ENCODE measurements around the gene PTGDS. TPM values are rescaled to one million over a fixed set of nuclear protein-coding genes. Genes with fewer than 3 reads are reported as not detected.

PTGDS gene
- total and polyA plus RNA-seq, 5 donors from 2014 or later: 0.47 to 15.4 TPM; not detected in 3

GRCh38 chr9:136962163-136962562 lies 15.1 kb upstream of the PTGDS start:
- Histone ChIP-seq H3K4me3 (ENCODE audit: low read depth, low read length) (no peak overlapping the region), H3K4me1 (ENCODE audit: control insufficient read depth, insufficient read depth, low read length, poor library complexity, severe bottlenecking) (peaks cover 59% of the 10 kb centered on the region), H3K27ac (ENCODE audit: insufficient read depth, low read length, poor library complexity, severe bottlenecking) (no peak overlapping the region), H3K36me3 (ENCODE audit: control insufficient read depth, insufficient read depth, low read length) (no peaks in the 10 kb centered on the region), H3K9me3 (ENCODE audit: control insufficient read depth in 2 of 2, low read length in 2 of 2) (no peaks in the 10 kb centered on the region), H3K27me3 (ENCODE audit: control insufficient read depth, insufficient read depth, low read length) (no peaks in the 10 kb centered on the region)
- H3K27ac Mint-ChIP-seq: peak overlapping the region in 1 of 3 donors; percentile 53
- no peaks in the 10 kb centered on the region for H3K36me3 Mint-ChIP-seq
- H3K9me3 Mint-ChIP-seq: no peaks in the 10 kb centered on the region
- no peaks in the 10 kb centered on the region for H3K27me3 Mint-ChIP-seq
- ATAC-seq (ENCODE audit: low read depth in 2 of 2): no peak
- DNase-seq: no peak
- H3K4me1 Mint-ChIP-seq: peaks cover 0 to 25% (median 13%) of the 10 kb centered on the region in 4 donors
- H3K4me3 Mint-ChIP-seq: no peak overlapping the region

GRCh38 chr9:136962701-136963248 lies 14.5 kb upstream of the PTGDS start:
- Histone ChIP-seq H3K36me3 (ENCODE audit: control insufficient read depth, insufficient read depth, low read length) (no peaks in the 10 kb centered on the region), H3K4me1 (ENCODE audit: control insufficient read depth, insufficient read depth, low read length, poor library complexity, severe bottlenecking) (peaks cover 59% of the 10 kb centered on the region), H3K27ac (ENCODE audit: insufficient read depth, low read length, poor library complexity, severe bottlenecking) (no peak overlapping the region), H3K27me3 (ENCODE audit: control insufficient read depth, insufficient read depth, low read length) (no peaks in the 10 kb centered on the region), H3K9me3 (ENCODE audit: control insufficient read depth in 2 of 2, low read length in 2 of 2) (no peaks in the 10 kb centered on the region), H3K4me3 (ENCODE audit: low read depth, low read length) (no peak overlapping the region)
- Mint-ChIP-seq H3K27me3 (no peaks in the 10 kb centered on the region), H3K4me1 (peaks cover 0 to 27% (median 13%) of the 10 kb centered on the region in 4 donors), H3K36me3 (no peaks in the 10 kb centered on the region), H3K9me3 (no peaks in the 10 kb centered on the region), H3K4me3 (peak overlapping the region in 1 of 4 donors; percentile 67), H3K27ac (peak overlapping the region in 2 of 3 donors; percentile 63 to 83)
- ATAC-seq (ENCODE audit: low read depth in 2 of 2) (no peak), DNase-seq (no peak)

- H3K27me3 Mint-ChIP-seq: no peaks in the 10 kb centered on the region
- no peaks in the 10 kb centered on the region for H3K36me3 Mint-ChIP-seq
- H3K4me1 Mint-ChIP-seq: peaks cover 0 to 27% (median 13%) of the 10 kb centered on the region in 4 donors
- Histone ChIP-seq H3K27ac (ENCODE audit: insufficient read depth, low read length, poor library complexity, severe bottlenecking) (no peak overlapping the region), H3K36me3 (ENCODE audit: control insufficient read depth, insufficient read depth, low read length) (no peaks in the 10 kb centered on the region), H3K4me3 (ENCODE audit: low read depth, low read length) (no peak overlapping the region), H3K4me1 (ENCODE audit: control insufficient read depth, insufficient read depth, low read length, poor library complexity, severe bottlenecking) (peaks cover 59% of the 10 kb centered on the region), H3K9me3 (ENCODE audit: control insufficient read depth in 2 of 2, low read length in 2 of 2) (no peaks in the 10 kb centered on the region), H3K27me3 (ENCODE audit: control insufficient read depth, insufficient read depth, low read length) (no peaks in the 10 kb centered on the region)
- peak overlapping the region in 1 of 4 donors; percentile 67 for H3K4me3 Mint-ChIP-seq
- H3K9me3 Mint-ChIP-seq: no peaks in the 10 kb centered on the region
- ATAC-seq (ENCODE audit: low read depth in 2 of 2) (no peak), DNase-seq (no peak)
- no peak overlapping the region for H3K27ac Mint-ChIP-seq
These were observed 14.0 kb upstream of the PTGDS start for GRCh38 chr9:136963341-136963740.

GRCh38 chr9:136963751-136964150 lies 13.6 kb upstream of the PTGDS start:
- no peaks in the 10 kb centered on the region for H3K36me3 ChIP-seq (ENCODE audit: control insufficient read depth, insufficient read depth, low read length)
- peaks cover 58% of the 10 kb centered on the region for H3K4me1 ChIP-seq (ENCODE audit: control insufficient read depth, insufficient read depth, low read length, poor library complexity, severe bottlenecking)
- H3K4me1 Mint-ChIP-seq: peaks cover 0 to 27% (median 13%) of the 10 kb centered on the region in 4 donors
- H3K9me3 Mint-ChIP-seq: no peaks in the 10 kb centered on the region
- H3K4me3 Mint-ChIP-seq: no peak overlapping the region
- H3K36me3 Mint-ChIP-seq: no peaks in the 10 kb centered on the region
- no peaks in the 10 kb centered on the region for H3K9me3 ChIP-seq (ENCODE audit: control insufficient read depth in 2 of 2, low read length in 2 of 2)
- H3K27ac Mint-ChIP-seq: no peak overlapping the region
- no peak overlapping the region for H3K27ac ChIP-seq (ENCODE audit: insufficient read depth, low read length, poor library complexity, severe bottlenecking)
- H3K27me3 ChIP-seq (ENCODE audit: control insufficient read depth, insufficient read depth, low read length): no peaks in the 10 kb centered on the region
- H3K27me3 Mint-ChIP-seq: no peaks in the 10 kb centered on the region
- no peak for DNase-seq
- no peak overlapping the region for H3K4me3 ChIP-seq (ENCODE audit: low read depth, low read length)
- ATAC-seq (ENCODE audit: low read depth in 2 of 2): no peak

GRCh38 chr9:136964171-136964689 lies 13.1 kb upstream of the PTGDS start:
- peaks cover 0 to 27% (median 13%) of the 10 kb centered on the region in 4 donors for H3K4me1 Mint-ChIP-seq
- DNase-seq (no peak), ATAC-seq (ENCODE audit: low read depth in 2 of 2) (no peak)
- H3K27ac Mint-ChIP-seq: peak overlapping the region in 1 of 3 donors; percentile 20
- H3K4me3 Mint-ChIP-seq: peak overlapping the region in 1 of 4 donors; percentile 12
- H3K36me3 ChIP-seq (ENCODE audit: control insufficient read depth, insufficient read depth, low read length): no peaks in the 10 kb centered on the region
- no peaks in the 10 kb centered on the region for H3K27me3 ChIP-seq (ENCODE audit: control insufficient read depth, insufficient read depth, low read length)
- no peaks in the 10 kb centered on the region for H3K9me3 Mint-ChIP-seq
- H3K36me3 Mint-ChIP-seq: no peaks in the 10 kb centered on the region
- no peak overlapping the region for H3K4me3 ChIP-seq (ENCODE audit: low read depth, low read length)
- H3K27ac ChIP-seq (ENCODE audit: insufficient read depth, low read length, poor library complexity, severe bottlenecking): no peak overlapping the region
- H3K27me3 Mint-ChIP-seq: no peaks in the 10 kb centered on the region
- H3K4me1 ChIP-seq (ENCODE audit: control insufficient read depth, insufficient read depth, low read length, poor library complexity, severe bottlenecking): peaks cover 53% of the 10 kb centered on the region
- no peaks in the 10 kb centered on the region for H3K9me3 ChIP-seq (ENCODE audit: control insufficient read depth in 2 of 2, low read length in 2 of 2)

GRCh38 chr9:136964833-136965422 lies 12.4 kb upstream of the PTGDS start:
- Histone ChIP-seq H3K27me3 (ENCODE audit: control insufficient read depth, insufficient read depth, low read length) (no peaks in the 10 kb centered on the region), H3K9me3 (ENCODE audit: control insufficient read depth in 2 of 2, low read length in 2 of 2) (no peaks in the 10 kb centered on the region), H3K4me1 (ENCODE audit: control insufficient read depth, insufficient read depth, low read length, poor library complexity, severe bottlenecking) (peaks cover 46% of the 10 kb centered on the region), H3K27ac (ENCODE audit: insufficient read depth, low read length, poor library complexity, severe bottlenecking) (no peak overlapping the region), H3K4me3 (ENCODE audit: low read depth, low read length) (no peak overlapping the region), H3K36me3 (ENCODE audit: control insufficient read depth, insufficient read depth, low read length) (no peaks in the 10 kb centered on the region)
- H3K4me3 Mint-ChIP-seq: peak overlapping the region in 1 of 4 donors; percentile 12
- DNase-seq: no peak
- no peaks in the 10 kb centered on the region for H3K27me3 Mint-ChIP-seq
- H3K9me3 Mint-ChIP-seq: no peaks in the 10 kb centered on the region
- no peaks in the 10 kb centered on the region for H3K36me3 Mint-ChIP-seq
- peaks cover 0 to 26% (median 13%) of the 10 kb centered on the region in 4 donors for H3K4me1 Mint-ChIP-seq
- H3K27ac Mint-ChIP-seq: no peak overlapping the region
- ATAC-seq (ENCODE audit: low read depth in 2 of 2): no peak

GRCh38 chr9:136965771-136966484 lies 11.4 kb upstream of the PTGDS start:
- H3K36me3 Mint-ChIP-seq: no peaks in the 10 kb centered on the region
- Histone ChIP-seq H3K27ac (ENCODE audit: insufficient read depth, low read length, poor library complexity, severe bottlenecking) (peak overlapping the region; percentile 19), H3K4me1 (ENCODE audit: control insufficient read depth, insufficient read depth, low read length, poor library complexity, severe bottlenecking) (peaks cover 40% of the 10 kb centered on the region), H3K4me3 (ENCODE audit: low read depth, low read length) (no peak overlapping the region), H3K36me3 (ENCODE audit: control insufficient read depth, insufficient read depth, low read length) (no peaks in the 10 kb centered on the region), H3K9me3 (ENCODE audit: control insufficient read depth in 2 of 2, low read length in 2 of 2) (no peaks in the 10 kb centered on the region), H3K27me3 (ENCODE audit: control insufficient read depth, insufficient read depth, low read length) (no peaks in the 10 kb centered on the region)
- peak overlapping the region; percentile 70 to 88 (median 82) for H3K4me3 Mint-ChIP-seq
- H3K27ac Mint-ChIP-seq: peak overlapping the region; percentile 39 to 82 (median 80)
- peak in 2 of 3 donors; percentile 34 to 65 for DNase-seq
- H3K4me1 Mint-ChIP-seq: peaks cover 0 to 24% (median 13%) of the 10 kb centered on the region in 4 donors
- H3K9me3 Mint-ChIP-seq: no peaks in the 10 kb centered on the region
- H3K27me3 Mint-ChIP-seq: no peaks in the 10 kb centered on the region
- peak; percentile 23 to 54 for ATAC-seq (ENCODE audit: low read depth in 2 of 2)
